Neuron (in vitro differentiated cells): ENCODE data around the gene SPDYA.
"Not testable (repeated sequence)": the region's sequence is repeated elsewhere in the genome, so short reads cannot be mapped to it uniquely, and the experiment has no call there.

Experiments used
- H2AFZ ChIP-seq: one replicate; pipeline ENCODE4 v1.6.1; 2013; ENCODE audit warnings: low read depth, mild to moderate bottlenecking, inconsistent platforms, low read length, moderate library complexity
- H3K27me3 ChIP-seq: one replicate; pipeline ENCODE4 v1.6.1; 2013; ENCODE audit warnings: low read length; ENCODE audit not compliant: insufficient read depth
- H3K36me3 ChIP-seq: one replicate; pipeline ENCODE4 v1.6.1; 2013; ENCODE audit warnings: low read length; ENCODE audit not compliant: insufficient read depth
- H3K4me1 ChIP-seq: one replicate; pipeline ENCODE4 v1.6.1; 2013; ENCODE audit warnings: low read length; ENCODE audit not compliant: insufficient read depth
- H3K4me3 ChIP-seq: 2 replicates; pipeline ENCODE4 v1.5.1; 2013; ENCODE audit warnings: mild to moderate bottlenecking, low read length, moderate library complexity
- H3K9me3 ChIP-seq: one replicate; pipeline ENCODE4 v1.6.1; 2013; ENCODE audit warnings: low read length

Gene SPDYA

DNA sequence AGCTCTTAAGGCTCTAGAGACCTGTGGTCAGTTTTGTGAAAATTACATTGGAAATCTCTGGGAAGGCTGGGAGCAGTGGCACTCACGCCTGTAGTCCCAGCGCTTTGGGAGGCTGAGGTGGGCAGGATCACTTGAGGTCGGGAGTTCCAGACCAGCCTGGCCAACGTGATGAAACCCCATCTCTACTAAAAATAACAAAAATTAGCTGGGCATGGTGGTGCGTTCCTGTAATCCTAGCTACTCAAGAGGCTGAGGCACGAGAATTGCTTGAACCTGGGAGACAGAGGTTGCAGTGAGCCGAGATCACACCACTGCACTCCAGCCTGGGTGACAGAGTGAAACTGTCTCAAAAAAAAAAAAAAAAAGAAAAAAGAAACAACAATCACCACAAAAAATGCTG lies 26.1 kb upstream of the SPDYA start:
- not testable (repeated sequence) for H3K9me3 ChIP-seq, H3K4me1 ChIP-seq, H3K27me3 ChIP-seq, H2AFZ ChIP-seq, H3K4me3 ChIP-seq
- peaks cover 80% of the 10 kb centered on the region for H3K36me3 ChIP-seq

DNA sequence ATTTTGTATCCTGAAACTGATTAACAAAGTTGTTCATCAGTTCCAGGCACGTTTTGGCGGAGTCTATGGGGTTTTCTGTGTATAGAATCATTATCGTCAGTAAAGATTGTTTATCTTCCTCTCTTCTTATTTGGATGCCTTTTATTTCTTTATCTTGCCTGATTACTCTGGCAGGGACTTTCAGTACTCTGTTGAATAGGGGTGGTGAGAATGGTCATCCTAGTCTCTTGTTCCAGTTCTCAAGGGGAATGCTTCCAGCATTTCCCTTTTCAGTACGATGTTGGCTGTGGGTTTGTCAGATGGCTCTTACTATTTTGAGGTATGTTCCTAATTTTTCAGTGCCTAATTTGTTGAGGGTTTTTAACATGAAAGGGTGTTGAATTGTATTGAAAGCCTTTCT lies 14.0 kb upstream of the SPDYA start:
- Histone ChIP-seq H3K4me1 (no peaks in the 10 kb centered on the region), H3K36me3 (peaks cover 83% of the 10 kb centered on the region)

DNA sequence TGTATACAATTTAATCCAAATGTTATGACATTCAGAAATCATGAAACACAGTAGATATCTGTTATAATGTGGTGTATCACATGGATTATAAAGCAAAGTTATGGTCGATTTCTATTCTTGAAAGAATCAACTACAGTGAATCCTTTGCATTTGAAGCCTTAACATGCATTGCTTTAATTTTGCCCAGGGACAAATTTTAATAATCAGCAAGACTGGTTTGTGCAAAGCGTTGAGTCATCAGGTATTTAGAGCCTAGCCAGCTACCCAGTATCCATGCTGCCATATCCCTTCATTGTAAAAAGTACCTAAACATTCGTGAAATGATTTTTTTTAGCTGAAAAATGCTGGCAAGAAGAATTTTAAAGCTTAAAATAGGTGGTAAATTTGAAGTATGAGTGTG lies 8.9 kb upstream of the SPDYA start:
- Histone ChIP-seq H3K4me3 (no peak overlapping the region), H3K27me3 (no peaks in the 10 kb centered on the region), H3K9me3 (peaks cover under 1% of the 10 kb centered on the region), H3K4me1 (no peaks in the 10 kb centered on the region), H2AFZ (no peak overlapping the region), H3K36me3 (peaks cover 68% of the 10 kb centered on the region)

More for the DNA sequence above, 14.0 kb upstream of the SPDYA start:
- peaks cover 16% of the 10 kb centered on the region for H3K9me3 ChIP-seq
- H3K4me3 ChIP-seq = no peak overlapping the region
- H2AFZ ChIP-seq = no peak overlapping the region
- no peaks in the 10 kb centered on the region for H3K27me3 ChIP-seq

DNA sequence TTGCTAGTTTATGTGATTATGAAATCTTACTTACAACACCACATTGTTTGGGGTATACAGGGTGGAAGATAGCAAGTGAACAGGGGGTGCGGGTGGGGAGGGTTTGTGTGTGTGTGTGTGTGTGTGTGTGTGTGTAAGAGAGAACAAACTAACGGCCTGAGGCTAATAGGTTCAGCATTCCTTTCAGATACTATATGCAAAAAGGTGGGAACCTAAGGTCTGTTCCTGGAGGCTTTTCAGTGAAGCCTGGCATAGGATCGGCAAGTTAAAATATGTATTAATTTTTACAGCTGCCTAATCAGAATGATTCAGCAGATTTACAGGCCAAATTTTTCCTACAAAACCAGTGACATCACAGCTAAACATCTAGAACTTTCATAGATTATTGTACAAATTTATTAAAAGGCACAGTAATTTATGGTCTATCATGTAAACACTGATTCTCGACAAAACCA lies 7.6 kb upstream of the SPDYA start:
- Histone ChIP-seq H3K9me3 (no peaks in the 10 kb centered on the region), H3K36me3 (peaks cover 64% of the 10 kb centered on the region), H3K4me3 (no peak overlapping the region)

DNA sequence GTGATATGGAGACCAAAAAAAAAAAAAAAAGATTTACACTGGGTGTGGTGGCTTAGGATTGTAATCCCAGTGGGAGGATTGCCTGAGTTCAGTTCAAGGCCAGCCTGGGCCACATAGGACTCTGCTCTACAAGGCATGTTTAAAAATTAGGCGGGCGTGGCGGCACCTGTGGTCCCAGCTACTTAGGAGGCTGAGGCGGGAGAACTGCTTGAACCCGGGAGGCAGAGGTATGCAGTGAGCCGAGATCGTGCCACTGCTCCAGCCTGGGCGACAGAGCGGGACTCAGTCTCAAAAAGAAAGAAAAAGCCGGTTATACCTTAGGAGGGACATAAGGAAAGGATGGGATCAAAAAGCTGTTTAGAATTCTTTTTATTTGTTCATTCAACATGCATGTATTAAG lies 707 bp upstream of the SPDYA start:
- Histone ChIP-seq H3K4me1 (no peaks in the 10 kb centered on the region), H3K27me3 (no peaks in the 10 kb centered on the region), H3K36me3 (peaks cover 18% of the 10 kb centered on the region), H3K4me3 (no peak overlapping the region), H3K9me3 (peaks cover 8% of the 10 kb centered on the region), H2AFZ (no peak overlapping the region)

More for the DNA sequence above, 7.6 kb upstream of the SPDYA start:
- no peak overlapping the region for H2AFZ ChIP-seq
- H3K4me1 ChIP-seq = no peaks in the 10 kb centered on the region
- H3K27me3 ChIP-seq = no peaks in the 10 kb centered on the region

DNA sequence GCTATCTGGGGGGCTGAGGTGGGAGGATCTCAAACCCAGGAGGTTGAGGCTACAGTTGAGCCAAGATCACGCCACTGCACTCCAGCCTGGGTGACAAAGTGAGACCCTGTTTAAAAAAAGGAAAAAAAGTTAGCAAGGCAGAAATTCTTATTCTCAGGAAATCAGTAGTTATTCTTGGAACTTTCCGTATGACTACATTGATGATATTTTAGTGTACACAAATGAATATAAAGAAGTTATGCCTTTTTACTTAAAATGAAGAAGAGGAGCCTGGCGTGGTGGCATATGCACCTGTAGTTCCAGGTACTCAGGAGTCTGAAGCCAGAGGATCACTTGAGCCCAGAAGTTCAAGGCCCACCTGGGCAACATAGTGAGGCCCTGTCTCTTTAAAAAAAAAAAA lies 7.4 kb downstream of the SPDYA start:
- Histone ChIP-seq H3K9me3 (no peaks in the 10 kb centered on the region), H3K27me3 (no peaks in the 10 kb centered on the region), H3K4me3 (no peak overlapping the region), H3K36me3 (no peaks in the 10 kb centered on the region), H3K4me1 (no peaks in the 10 kb centered on the region), H2AFZ (no peak overlapping the region)

DNA sequence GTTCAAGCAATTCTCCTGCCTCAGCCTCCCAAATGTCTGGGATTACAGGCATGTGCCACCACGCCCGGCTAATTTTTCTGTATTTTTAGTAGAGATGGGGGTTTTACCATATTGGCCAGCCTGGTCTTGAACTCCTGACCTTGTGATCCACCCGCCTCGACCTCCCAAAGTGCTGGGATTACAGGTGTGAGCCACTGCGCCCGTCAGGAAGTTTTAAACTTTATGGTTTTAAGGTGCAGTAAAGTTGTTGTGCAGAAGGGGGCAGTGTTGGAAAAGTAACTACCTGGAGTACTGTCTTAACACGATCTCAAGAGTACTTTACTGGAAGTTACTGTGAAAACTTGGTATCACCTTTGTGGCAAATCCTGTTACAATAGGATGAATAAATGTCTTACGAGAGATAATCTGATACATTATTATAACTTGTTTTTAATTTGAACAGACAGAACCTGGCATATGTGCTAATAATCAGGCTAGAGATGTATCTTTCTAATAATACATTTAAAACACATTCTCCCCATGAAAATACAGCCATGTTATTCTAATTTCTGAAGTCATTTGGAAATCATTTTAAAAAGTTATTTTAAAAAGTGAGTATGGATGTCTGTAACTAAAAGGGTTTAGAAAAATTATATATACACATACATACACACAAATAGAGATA lies 10.8 kb downstream of the SPDYA start:
- Histone ChIP-seq H3K27me3 (no peaks in the 10 kb centered on the region), H3K36me3 (no peaks in the 10 kb centered on the region), H2AFZ (no peak overlapping the region)

DNA sequence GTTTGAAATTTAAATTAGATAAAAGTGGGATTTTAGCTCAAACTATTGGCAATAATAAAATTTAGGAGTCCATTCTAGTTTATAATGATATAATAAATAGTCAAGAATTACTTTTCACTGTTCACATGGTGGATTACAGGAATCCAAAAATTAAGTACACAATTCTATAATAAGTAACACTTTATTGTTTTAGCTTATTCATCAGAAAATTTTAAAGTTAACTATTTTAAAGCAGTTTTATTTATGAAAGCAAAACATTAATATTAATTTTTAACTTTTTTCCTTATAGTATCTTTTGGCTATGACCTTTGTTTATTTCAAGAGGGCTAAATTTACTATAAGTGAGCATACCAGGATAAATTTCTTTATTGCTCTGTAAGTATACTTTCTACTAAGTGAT lies 11.4 kb downstream of the SPDYA start:
- no peak overlapping the region for H2AFZ ChIP-seq
- H3K27me3 ChIP-seq = no peaks in the 10 kb centered on the region
- no peaks in the 10 kb centered on the region for H3K9me3 ChIP-seq
- H3K4me1 ChIP-seq = no peaks in the 10 kb centered on the region
- H3K4me3 ChIP-seq = no peak overlapping the region
- H3K36me3 ChIP-seq = no peaks in the 10 kb centered on the region

More for the DNA sequence above, 10.8 kb downstream of the SPDYA start:
- Histone ChIP-seq H3K4me3 (no peak overlapping the region), H3K9me3 (no peaks in the 10 kb centered on the region), H3K4me1 (no peaks in the 10 kb centered on the region)

DNA sequence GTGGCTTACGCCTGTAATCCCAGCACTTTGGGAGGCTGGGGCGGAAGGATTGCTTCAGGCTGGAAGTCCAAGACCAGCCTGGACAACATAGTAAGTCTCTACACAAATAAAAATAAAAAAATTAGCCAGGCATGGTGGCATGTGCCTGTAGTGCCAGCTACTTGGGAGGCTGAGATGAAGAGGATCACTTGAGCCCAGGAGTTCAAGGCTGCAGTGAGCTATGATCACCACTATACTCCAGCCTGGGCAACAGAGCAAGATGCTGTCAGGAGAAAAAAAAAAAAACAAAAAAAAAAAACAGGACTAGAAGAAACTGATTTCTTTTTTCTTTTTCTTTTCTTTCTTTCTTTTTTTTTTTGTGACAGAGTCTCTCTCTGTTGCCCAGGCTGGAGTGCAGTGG lies 13.6 kb downstream of the SPDYA start:
- Histone ChIP-seq H3K4me3 (no peak overlapping the region), H3K4me1 (no peaks in the 10 kb centered on the region), H3K27me3 (no peaks in the 10 kb centered on the region), H3K9me3 (no peaks in the 10 kb centered on the region), H3K36me3 (no peaks in the 10 kb centered on the region), H2AFZ (no peak overlapping the region)

DNA sequence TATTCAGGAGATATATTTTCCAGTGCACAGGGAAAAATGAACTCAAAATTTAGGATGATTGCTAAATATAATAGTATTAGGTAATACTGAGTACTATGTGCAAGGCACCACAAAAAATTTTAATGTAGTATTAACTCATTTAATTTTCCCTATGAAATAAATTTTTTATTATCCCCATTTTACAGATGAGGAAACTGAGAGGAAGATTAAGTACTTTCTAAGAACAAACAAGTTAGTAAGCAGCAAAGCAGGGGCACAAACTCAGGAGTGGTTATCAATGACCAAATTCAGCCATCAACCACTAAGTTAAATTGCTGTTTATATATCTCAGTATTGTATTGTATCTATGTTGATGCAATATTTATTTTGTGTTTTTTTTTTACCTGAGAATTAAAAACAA lies 14.2 kb downstream of the SPDYA start:
- H3K4me3 ChIP-seq = no peak overlapping the region

DNA sequence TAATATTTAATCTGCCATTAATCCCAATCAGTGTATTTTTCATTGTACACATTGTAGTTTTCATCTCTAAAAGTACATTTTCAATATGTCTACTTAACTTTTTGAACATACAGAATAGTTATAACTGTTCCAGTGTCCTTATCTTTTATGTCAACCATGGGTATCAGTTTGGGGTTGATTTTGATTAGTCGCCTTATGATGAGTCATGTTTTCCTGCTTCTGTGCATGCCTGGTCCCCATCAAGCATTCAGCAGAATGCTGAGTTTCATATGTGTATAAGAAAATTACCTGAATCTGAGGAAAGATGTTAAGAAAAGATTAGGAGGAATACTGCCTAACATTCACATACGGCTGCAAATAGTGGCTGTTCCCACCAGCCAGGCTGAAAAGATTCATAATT lies 17.7 kb downstream of the SPDYA start:
- no peaks in the 10 kb centered on the region for H3K4me1 ChIP-seq
- H3K27me3 ChIP-seq = no peaks in the 10 kb centered on the region
- H3K4me3 ChIP-seq = no peak overlapping the region
- H3K9me3 ChIP-seq = no peaks in the 10 kb centered on the region
- no peak overlapping the region for H2AFZ ChIP-seq
- no peaks in the 10 kb centered on the region for H3K36me3 ChIP-seq

More for the DNA sequence above, 14.2 kb downstream of the SPDYA start:
- Histone ChIP-seq H3K4me1 (no peaks in the 10 kb centered on the region), H3K27me3 (no peaks in the 10 kb centered on the region), H2AFZ (no peak overlapping the region), H3K36me3 (no peaks in the 10 kb centered on the region), H3K9me3 (no peaks in the 10 kb centered on the region)

DNA sequence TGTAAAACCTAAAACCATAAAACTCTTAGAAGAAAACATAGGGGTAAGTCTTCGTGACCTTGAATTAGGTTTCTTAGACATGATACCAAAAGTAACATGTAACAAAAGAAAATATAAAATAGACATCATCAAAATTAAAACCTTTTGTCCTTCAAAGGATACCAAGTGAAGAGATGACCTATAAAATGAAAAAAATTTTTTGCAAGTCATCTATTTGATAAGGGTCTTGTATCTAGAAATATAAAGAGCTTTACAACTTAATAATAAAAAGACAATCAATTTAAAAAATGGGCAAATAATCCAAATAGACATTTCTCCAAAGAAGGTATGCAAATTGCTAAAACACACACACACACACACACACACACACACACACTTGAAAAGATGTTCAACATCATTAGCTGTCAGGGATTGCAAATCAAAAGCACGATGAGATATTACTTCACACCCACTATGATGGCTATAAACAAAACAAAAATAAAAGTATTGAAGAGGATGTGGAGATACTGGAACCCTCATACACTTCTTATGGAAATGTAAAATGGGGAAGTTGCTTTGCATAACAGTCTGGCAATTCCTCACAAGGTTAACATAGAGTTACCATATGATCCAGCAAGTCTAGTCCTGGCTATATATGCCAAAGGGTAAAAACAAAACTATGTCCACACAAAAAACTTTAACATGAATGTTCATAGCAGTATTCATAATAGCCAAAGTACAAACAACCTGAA lies 23.3 kb downstream of the SPDYA start:
- peaks cover 2% of the 10 kb centered on the region for H3K9me3 ChIP-seq
- no peaks in the 10 kb centered on the region for H3K27me3 ChIP-seq
- no peak overlapping the region for H2AFZ ChIP-seq
- no peaks in the 10 kb centered on the region for H3K36me3 ChIP-seq
- no peaks in the 10 kb centered on the region for H3K4me1 ChIP-seq
- H3K4me3 ChIP-seq = no peak overlapping the region

DNA sequence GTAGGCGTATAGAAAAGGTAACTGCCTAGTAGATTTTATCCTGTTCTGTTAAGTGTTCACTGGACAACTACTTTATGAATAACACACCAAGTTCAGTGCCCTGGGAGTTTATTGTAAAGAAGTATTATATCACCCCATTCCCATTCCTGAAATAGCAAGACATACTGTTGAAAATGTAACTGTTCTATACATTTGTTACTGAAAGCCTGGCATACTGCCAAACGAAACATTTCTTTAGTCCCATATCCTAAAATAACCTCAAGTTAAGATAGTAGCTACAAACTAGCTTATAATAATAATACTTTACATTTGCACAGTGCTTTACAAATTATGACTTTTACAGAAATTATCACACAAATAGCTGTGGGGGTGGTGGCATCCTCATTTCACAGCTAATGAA lies 25.1 kb downstream of the SPDYA start:
- Histone ChIP-seq H3K4me1 (no peaks in the 10 kb centered on the region), H3K9me3 (peaks cover 2% of the 10 kb centered on the region), H3K36me3 (no peaks in the 10 kb centered on the region), H3K27me3 (no peaks in the 10 kb centered on the region), H2AFZ (no peak overlapping the region), H3K4me3 (no peak overlapping the region)
